ENCODE measurements around the gene VPS16.

DNA sequence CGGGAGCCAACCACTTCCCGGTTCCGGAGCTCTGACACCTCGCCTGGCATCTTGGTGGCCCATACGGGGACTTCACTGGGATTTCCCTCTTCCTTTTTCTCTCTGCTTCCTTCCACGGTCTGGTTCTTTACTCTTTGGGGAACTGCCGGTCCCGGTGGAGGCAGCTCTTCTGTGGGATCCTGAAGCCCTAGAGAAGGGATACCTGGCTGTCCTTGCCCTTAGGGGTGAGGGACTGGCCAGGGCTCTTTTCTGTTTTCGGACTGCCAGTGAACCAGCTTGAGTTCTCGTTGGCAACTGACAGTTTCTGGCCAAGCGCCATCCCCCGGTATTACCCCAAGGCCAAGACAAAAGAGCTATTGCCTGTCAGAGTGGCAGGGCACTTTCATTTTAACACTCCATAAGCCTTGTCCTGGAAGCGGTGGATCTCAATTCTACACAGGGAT is 39.2 kb upstream of the VPS16 start:
- TF ChIP-seq CTCF (IDR thresholded peaks at IDR 0.05) (no peak), EHMT2 (IDR thresholded peaks at IDR 0.05; ENCODE audit: low read depth) (no peak), RAD21 (conservative IDR thresholded peaks at IDR 0.05 in 1 of 2, IDR thresholded peaks at IDR 0.05 in 1 of 2) (no peak), POLR2A (IDR thresholded peaks at IDR 0.05; ENCODE audit: low read length) (no peak), RFX5 (IDR thresholded peaks at IDR 0.05) (no peak), EP300 (IDR thresholded peaks at IDR 0.05) (no peak), EHF (CRISPR knock-in tag; IDR thresholded peaks at IDR 0.05) (no peak), CEBPB (IDR thresholded peaks at IDR 0.05) (no peak), KDM1A (IDR thresholded peaks at IDR 0.05; ENCODE audit: low read depth) (no peak), POLR2AphosphoS2 (conservative IDR thresholded peaks at IDR 0.05; ENCODE audit: low read length) (no peak), ATOH8 (CRISPR knock-in tag; IDR thresholded peaks at IDR 0.05; ENCODE audit: low read depth) (no peak), CHD4 (IDR thresholded peaks at IDR 0.05; ENCODE audit: borderline replicate concordance) (no peak), MYC (IDR thresholded peaks at IDR 0.05; ENCODE audit: borderline replicate concordance, low read length) (no peak)
- TF ChIP-seq, protein P1, sequence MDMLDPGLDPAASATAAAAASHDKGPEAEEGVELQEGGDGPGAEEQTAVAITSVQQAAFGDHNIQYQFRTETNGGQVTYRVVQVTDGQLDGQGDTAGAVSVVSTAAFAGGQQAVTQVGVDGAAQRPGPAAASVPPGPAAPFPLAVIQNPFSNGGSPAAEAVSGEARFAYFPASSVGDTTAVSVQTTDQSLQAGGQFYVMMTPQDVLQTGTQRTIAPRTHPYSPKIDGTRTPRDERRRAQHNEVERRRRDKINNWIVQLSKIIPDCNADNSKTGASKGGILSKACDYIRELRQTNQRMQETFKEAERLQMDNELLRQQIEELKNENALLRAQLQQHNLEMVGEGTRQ (IDR thresholded peaks at IDR 0.05) = no peak

Data from A549 (cell line).